WI38 (cell line): ENCODE measurements around the gene HOMER1.

Experiments used
- H3K4me3 ChIP-seq: 2 replicates; pipeline ENCODE4 v1.5.1; 2011; ENCODE audit warnings: low read depth, mild to moderate bottlenecking, control low read depth, low read length
- TF ChIP-seq, protein P1 (sequence below): IDR thresholded peaks from 2 replicates; pipeline ENCODE4 v1.5.1; 2012; ENCODE audit warnings: low read depth, mild to moderate bottlenecking, control low read depth, low read length

The HOMER1 gene

GRCh38 chr5:79513704-79514390 is at the start of gene HOMER1:
Gene HOMER1, minus strand, starts transcription at chr5:79514134. Its CDS starts 1,360 bp downstream, at chr5:79512774.
- peak within 1 kb of the TSS; percentile 75 for H3K4me3 ChIP-seq
- TF ChIP-seq, protein P1, sequence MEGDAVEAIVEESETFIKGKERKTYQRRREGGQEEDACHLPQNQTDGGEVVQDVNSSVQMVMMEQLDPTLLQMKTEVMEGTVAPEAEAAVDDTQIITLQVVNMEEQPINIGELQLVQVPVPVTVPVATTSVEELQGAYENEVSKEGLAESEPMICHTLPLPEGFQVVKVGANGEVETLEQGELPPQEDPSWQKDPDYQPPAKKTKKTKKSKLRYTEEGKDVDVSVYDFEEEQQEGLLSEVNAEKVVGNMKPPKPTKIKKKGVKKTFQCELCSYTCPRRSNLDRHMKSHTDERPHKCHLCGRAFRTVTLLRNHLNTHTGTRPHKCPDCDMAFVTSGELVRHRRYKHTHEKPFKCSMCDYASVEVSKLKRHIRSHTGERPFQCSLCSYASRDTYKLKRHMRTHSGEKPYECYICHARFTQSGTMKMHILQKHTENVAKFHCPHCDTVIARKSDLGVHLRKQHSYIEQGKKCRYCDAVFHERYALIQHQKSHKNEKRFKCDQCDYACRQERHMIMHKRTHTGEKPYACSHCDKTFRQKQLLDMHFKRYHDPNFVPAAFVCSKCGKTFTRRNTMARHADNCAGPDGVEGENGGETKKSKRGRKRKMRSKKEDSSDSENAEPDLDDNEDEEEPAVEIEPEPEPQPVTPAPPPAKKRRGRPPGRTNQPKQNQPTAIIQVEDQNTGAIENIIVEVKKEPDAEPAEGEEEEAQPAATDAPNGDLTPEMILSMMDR, result no peak

GRCh38 chr5:79563247-79563590 is 49.3 kb upstream of the HOMER1 start:
- no peak overlapping the region for H3K4me3 ChIP-seq
- TF ChIP-seq, protein P1, result no peak

DNA sequence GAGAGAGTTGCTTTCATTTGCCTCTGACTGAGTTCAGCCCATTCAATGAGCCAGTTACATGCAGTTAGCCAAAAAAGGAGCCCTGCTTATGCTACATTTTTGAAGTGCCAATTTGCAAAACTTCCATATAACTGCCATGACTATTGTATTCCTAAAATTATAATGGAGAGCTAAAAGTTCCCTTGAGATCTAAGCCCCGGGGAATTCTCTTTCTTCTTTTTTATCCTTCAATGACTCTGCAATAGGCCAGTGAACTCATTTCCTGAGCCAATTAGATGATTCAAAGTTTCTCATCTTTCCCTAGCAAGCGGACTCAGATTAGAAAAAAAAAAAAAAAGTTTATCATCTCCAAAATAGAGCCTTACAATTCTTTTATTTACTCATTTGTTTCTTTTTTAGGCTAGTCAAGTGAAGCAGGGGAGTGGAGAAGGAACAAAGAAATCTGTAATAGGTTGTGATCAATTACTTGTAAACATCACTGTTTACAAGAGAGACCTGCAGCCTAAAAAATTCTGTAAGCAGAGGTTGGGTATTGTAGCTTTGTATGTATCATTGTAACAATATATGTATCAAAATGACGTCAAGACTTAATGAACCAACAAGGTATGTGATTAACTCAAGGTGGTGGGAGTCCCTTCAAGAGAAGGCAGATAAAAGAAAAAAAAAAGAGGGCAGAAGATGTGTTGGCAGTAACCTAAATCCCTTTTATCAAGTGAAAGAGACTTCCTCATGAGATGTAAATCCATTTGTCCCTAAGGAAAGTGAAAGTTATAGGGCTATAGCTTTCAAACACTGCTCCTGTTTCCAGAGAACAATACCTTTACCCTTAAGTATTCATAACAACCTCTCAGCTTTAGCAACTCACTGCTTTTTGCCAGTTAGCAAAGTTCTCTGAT is 48.7 kb upstream of the HOMER1 start:
- no peak overlapping the region for H3K4me3 ChIP-seq
- TF ChIP-seq, protein P1, result no peak

DNA sequence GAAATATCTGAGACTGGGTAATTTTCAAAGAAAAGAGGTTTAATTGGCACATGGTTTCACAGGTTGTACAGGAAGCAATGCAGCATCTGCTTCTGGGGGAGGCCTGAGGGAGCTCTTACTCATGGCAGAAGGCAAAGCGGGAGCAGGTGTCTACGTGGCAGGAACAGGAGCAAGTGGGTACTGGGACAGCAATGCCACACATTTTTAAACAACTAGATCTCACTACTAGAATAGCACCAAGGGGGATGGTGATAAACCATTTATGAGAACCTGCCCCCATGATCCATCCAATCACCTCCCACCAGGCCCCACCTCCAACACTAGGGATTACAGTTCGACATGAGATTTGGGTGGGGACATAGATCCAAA is 47.6 kb upstream of the HOMER1 start:
- H3K4me3 ChIP-seq, result no peak overlapping the region
- TF ChIP-seq, protein P1, result no peak

GRCh38 chr5:79560771-79561524 is 47.0 kb upstream of the HOMER1 start:
- TF ChIP-seq, protein P1, result no peak
- no peak overlapping the region for H3K4me3 ChIP-seq

DNA sequence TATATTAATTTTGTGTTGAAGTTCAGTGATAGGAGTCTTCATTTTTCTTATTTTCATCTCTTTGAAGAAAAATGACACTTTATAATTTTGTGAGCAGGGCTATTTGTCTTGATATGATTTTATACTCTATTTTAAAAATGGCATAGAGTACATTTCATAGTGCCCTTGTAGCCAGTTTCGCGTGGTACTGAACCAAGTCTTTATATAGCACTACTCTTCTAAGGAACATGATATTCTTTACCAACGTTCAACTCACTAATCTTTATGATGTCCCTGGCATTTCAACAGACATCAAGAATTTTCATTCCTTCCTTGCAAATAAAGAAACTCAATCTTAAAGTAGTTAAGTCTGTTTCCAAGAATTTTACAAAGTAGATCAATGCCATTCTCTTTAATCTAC is 41.5 kb upstream of the HOMER1 start:
- no peak overlapping the region for H3K4me3 ChIP-seq
- TF ChIP-seq, protein P1, result no peak
